H9 (cell line): ENCODE results near the gene OR2J1. TPM values are rescaled to one million over a fixed set of nuclear protein-coding genes. Genes with fewer than 3 reads are reported as not detected.

Source experiments
- DNase-seq: peaks from one replicate; pipeline ENCODE4 v3.0.0-alpha.2; 2017
- H2AFZ ChIP-seq: one replicate; pipeline ENCODE4 v1.6.1; 2013; ENCODE audit warnings: mild to moderate bottlenecking, low read length, control low read depth, moderate library complexity
- H2AK5ac ChIP-seq: 2 replicates; pipeline ENCODE4 v1.6.1; 2013; ENCODE audit warnings: low read length, control low read depth, mixed read lengths; ENCODE audit not compliant: insufficient read length
- H2BK120ac ChIP-seq: one replicate; pipeline ENCODE4 v1.6.1; 2013; ENCODE audit warnings: low read depth, mild to moderate bottlenecking, low read length, control low read depth, inconsistent platforms; ENCODE audit not compliant: poor library complexity, severe bottlenecking
- H2BK12ac ChIP-seq: 2 replicates; pipeline ENCODE4 v1.6.1; 2013; ENCODE audit warnings: low read length, control low read depth, mixed read lengths, low read depth; ENCODE audit not compliant: insufficient read length
- H2BK15ac ChIP-seq: 2 replicates; pipeline ENCODE4 v1.6.1; 2013; ENCODE audit warnings: low read depth, low read length, control low read depth
- H2BK20ac ChIP-seq: one replicate; pipeline ENCODE4 v1.6.1; 2013; ENCODE audit warnings: low read depth, mild to moderate bottlenecking, low read length, control low read depth, inconsistent platforms; ENCODE audit not compliant: poor library complexity, severe bottlenecking
- H2BK5ac ChIP-seq: 2 replicates; pipeline ENCODE4 v1.6.1; 2013; ENCODE audit warnings: low read length, control low read depth, mixed read lengths; ENCODE audit not compliant: insufficient read length
- H3K14ac ChIP-seq: 2 replicates; pipeline ENCODE4 v1.6.1; 2013; ENCODE audit warnings: low read length, control low read depth; ENCODE audit not compliant: insufficient read depth
- H3K18ac ChIP-seq: 2 replicates; pipeline ENCODE4 v1.6.1; 2013; ENCODE audit warnings: low read depth, mild to moderate bottlenecking, mixed read lengths, low read length, control low read depth; ENCODE audit not compliant: insufficient read length
- H3K23ac ChIP-seq: 2 replicates; pipeline ENCODE4 v1.6.1; 2013; ENCODE audit warnings: low read length, control low read depth, mixed read lengths, low read depth; ENCODE audit not compliant: insufficient read length
- H3K23me2 ChIP-seq: 2 replicates; pipeline ENCODE4 v1.6.1; 2013; ENCODE audit warnings: low read depth, mild to moderate bottlenecking, mixed read lengths, low read length, control low read depth; ENCODE audit not compliant: insufficient read length, poor library complexity, severe bottlenecking
- H3K27ac ChIP-seq: 2 replicates; pipeline ENCODE4 v1.5.1; 2013; ENCODE audit warnings: low read length, control low read depth, mixed read lengths, low read depth; ENCODE audit not compliant: insufficient read length
- H3K27me3 ChIP-seq: 2 replicates; pipeline ENCODE4 v1.6.1; 2013; ENCODE audit warnings: low read length, control low read depth, inconsistent platforms; ENCODE audit not compliant: insufficient read depth
- H3K4ac ChIP-seq: 2 replicates; pipeline ENCODE4 v1.6.1; 2013; ENCODE audit warnings: low read depth, mild to moderate bottlenecking, control low read depth, inconsistent platforms, low read length, moderate library complexity
- H3K4me1 ChIP-seq: 2 replicates; pipeline ENCODE4 v1.6.1; 2013; ENCODE audit warnings: low read length, control low read depth, inconsistent platforms; ENCODE audit not compliant: insufficient read depth
- H3K4me2 ChIP-seq: 2 replicates; pipeline ENCODE4 v1.6.1; 2013; ENCODE audit warnings: low read length, control low read depth, mixed read lengths; ENCODE audit not compliant: insufficient read length, insufficient read depth
- H3K56ac ChIP-seq: 2 replicates; pipeline ENCODE4 v1.6.1; 2013; ENCODE audit warnings: low read depth, mild to moderate bottlenecking, mixed read lengths, low read length, control low read depth; ENCODE audit not compliant: insufficient read length
- H3K79me1 ChIP-seq: 2 replicates; pipeline ENCODE4 v1.6.1; 2013; ENCODE audit warnings: low read depth, mild to moderate bottlenecking, moderate library complexity, low read length, control low read depth, inconsistent platforms; ENCODE audit not compliant: insufficient read depth, poor library complexity, severe bottlenecking
- H3K79me2 ChIP-seq: 2 replicates; pipeline ENCODE4 v1.6.1; 2013; ENCODE audit warnings: low read length, control low read depth, inconsistent platforms; ENCODE audit not compliant: insufficient read depth
- H3K9ac ChIP-seq: 2 replicates; pipeline ENCODE4 v1.6.1; 2013; ENCODE audit warnings: low read length, control low read depth, mixed read lengths; ENCODE audit not compliant: insufficient read length; ENCODE audit errors: extremely low read depth
- H3K9me3 ChIP-seq: one replicate; pipeline ENCODE4 v1.6.1; 2013; ENCODE audit warnings: low read depth, low read length, inconsistent platforms; ENCODE audit not compliant: control insufficient read depth
- H3T11ph ChIP-seq: one replicate; pipeline ENCODE4 v1.6.1; 2013; ENCODE audit warnings: mild to moderate bottlenecking, low read length, control low read depth, inconsistent platforms
- H4K20me1 ChIP-seq: one replicate; pipeline ENCODE4 v1.6.1; 2013; ENCODE audit not compliant: control insufficient read depth, insufficient read length, insufficient read depth
- H4K5ac ChIP-seq: 2 replicates; pipeline ENCODE4 v1.6.1; 2013; ENCODE audit warnings: low read depth, mild to moderate bottlenecking, mixed read lengths, low read length, control low read depth; ENCODE audit not compliant: insufficient read length
- H4K8ac ChIP-seq: replicated peaks from 2 replicates; pipeline ENCODE4 v1.6.1; 2013; ENCODE audit warnings: low read length, control low read depth, mixed read lengths, low read depth; ENCODE audit not compliant: insufficient read length
- H4K91ac ChIP-seq: 2 replicates; pipeline ENCODE4 v1.6.1; 2013; ENCODE audit warnings: low read depth, mild to moderate bottlenecking, moderate library complexity, mixed read lengths, low read length, control low read depth; ENCODE audit not compliant: insufficient read length
- H3K27ac Mint-ChIP-seq, 3 experiments: 2 replicates in 2 of 3; 3 replicates in 1 of 3; pipeline ENCODE4 v1.8.0; 2020 to 2021; ENCODE audit warnings: mixed read lengths in 3 of 3, mild to moderate bottlenecking in 1 of 3, moderate library complexity in 1 of 3
- H3K27me3 Mint-ChIP-seq: 2 replicates; pipeline ENCODE4 v1.8.0; 2021; ENCODE audit warnings: low read depth, mild to moderate bottlenecking, moderate library complexity, mixed read lengths
- H3K36me3 Mint-ChIP-seq, 3 experiments: 2 replicates in 2 of 3; 3 replicates in 1 of 3; pipeline ENCODE4 v1.8.0; 2020 to 2021; ENCODE audit warnings: low read depth in 3 of 3, mixed read lengths in 3 of 3; ENCODE audit not compliant: insufficient read depth in 1 of 3
- H3K4me1 Mint-ChIP-seq, 2 experiments: 2 replicates each; pipeline ENCODE4 v1.8.0; 2020; ENCODE audit warnings: mixed read lengths in 2 of 2
- H3K4me3 Mint-ChIP-seq, 2 experiments: 2 replicates in 1 of 2; 3 replicates in 1 of 2; pipeline ENCODE4 v1.8.0; 2020 to 2021; ENCODE audit warnings: mild to moderate bottlenecking in 2 of 2, mixed read lengths in 2 of 2, moderate library complexity in 1 of 2
- H3K9me3 Mint-ChIP-seq, 2 experiments: 2 replicates in 1 of 2; 3 replicates in 1 of 2; pipeline ENCODE4 v1.8.0; 2020; ENCODE audit warnings: mild to moderate bottlenecking in 2 of 2, mixed read lengths in 2 of 2, moderate library complexity in 1 of 2
- CTCF ChIP-seq: fragments of 200-600 bp; sonication (generic); conservative IDR thresholded peaks from 3 replicates; pipeline ENCODE4 v1.8.0; 2021; ENCODE audit warnings: antibody characterized with exemption, mild to moderate bottlenecking
- WGBS: extraction: QIAGEN DNeasy Blood & Tissue Kit; methylation state at CpG from one replicate; pipeline ENCODE4 v1.1.7; 2013; ENCODE audit warnings: missing lambda C conversion rate, low lambda C conversion rate, mixed read lengths; ENCODE audit not compliant: insufficient read length; ENCODE audit errors: extremely low coverage; 5-methylcytosine and 5-hydroxymethylcytosine counted together
- total RNA-seq: library from RNA; stranded (reverse); gene quantifications from 2 replicates; pipeline ENCODE4 v1.2.1, GENCODE V29; 2021

OR2J1 gene
- total RNA-seq, 1 experiment from 2014 or later = not detected

GRCh38 chr6:29079203-29079602, 20.1 kb upstream of the OR2J1 start:
- no peaks in the 10 kb centered on the region for H3K9me3 Mint-ChIP-seq
- Histone ChIP-seq H4K5ac (no peak overlapping the region), H3K14ac (no peak overlapping the region), H3K56ac (no peak overlapping the region), H3K9me3 (no peaks in the 10 kb centered on the region), H3K27ac (no peak overlapping the region), H4K91ac (no peak overlapping the region), H3K27me3 (no peaks in the 10 kb centered on the region), H3K23ac (no peak overlapping the region), H3K79me2 (no peaks in the 10 kb centered on the region), H3K18ac (no peak overlapping the region), H4K20me1 (no peaks in the 10 kb centered on the region), H3K79me1 (no peaks in the 10 kb centered on the region), H2BK15ac (no peak overlapping the region), H2BK20ac (no peak overlapping the region), H2BK120ac (no peak overlapping the region), H2AK5ac (no peak overlapping the region), H3K9ac (no peak overlapping the region), H3K4ac (no peak overlapping the region), H3T11ph (no peak overlapping the region), H2BK5ac (no peak overlapping the region), H3K4me1 (no peaks in the 10 kb centered on the region), H3K23me2 (no peaks in the 10 kb centered on the region), H2BK12ac (no peak overlapping the region), H3K4me2 (no peak overlapping the region), H4K8ac (no peak overlapping the region), H2AFZ (no peak overlapping the region)
- no peaks in the 10 kb centered on the region for H3K4me1 Mint-ChIP-seq
- no CpG with 5 or more reads among the region's 1 CpG for WGBS
- no peak overlapping the region for H3K27ac Mint-ChIP-seq
- H3K27me3 Mint-ChIP-seq = no peaks in the 10 kb centered on the region; the same call in 1 of the 2 replicates
- DNase-seq = no peak
- H3K36me3 Mint-ChIP-seq = no peaks in the 10 kb centered on the region
- H3K4me3 Mint-ChIP-seq = no peak overlapping the region
- TF ChIP-seq CTCF = no peak
